ENCODE measurements around the gene PMS1. TPM values are rescaled to one million over a fixed set of nuclear protein-coding genes. Genes with fewer than 3 reads are reported as not detected.

PMS1 gene
- total and polyA plus RNA-seq, 11 donors, result 6.2 to 16.7 (median 9.0) TPM

DNA sequence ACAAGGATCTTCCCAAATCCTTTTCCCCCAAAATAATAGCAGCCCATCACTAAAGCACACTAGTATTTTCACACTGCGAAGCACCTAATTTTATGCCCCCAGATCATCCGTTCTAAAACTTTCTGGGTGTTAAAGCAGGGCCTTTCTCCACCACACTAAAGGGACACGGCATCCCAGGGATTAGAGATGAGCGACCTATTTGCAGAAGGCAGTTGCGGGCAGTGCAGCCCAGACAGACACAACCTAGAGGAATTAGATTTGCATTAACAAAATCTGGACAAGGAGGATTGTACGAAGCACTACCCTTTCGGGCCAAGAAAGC lies 22.1 kb upstream of the PMS1 start:
- intact Hi-C loops (cut with DNase I), result loop anchor here in 4 of 10 donors (1.0 to 5.0 kb wide), 4 partner anchors 23 to 101 kb away; partner anchors contain the start of genes ASNSD1 (in 4 of the 4), ORMDL1 (in 1 of the 4) and PMS1 (in 1 of the 4)
- Histone ChIP-seq H3K27me3 (no peaks in the 10 kb centered on the region), H3K27ac (peak overlapping the region; percentile 20 to 97 (median 86)), H3K36me3 (peaks cover 0 to 14% (median 9%) of the 10 kb centered on the region in 9 donors), H3K4me3 (peak overlapping the region; percentile 69 to 90 (median 78)), H3K4me1 (peaks cover 0 to 19% (median 12%) of the 10 kb centered on the region in 12 donors), H3K9me3 (no peaks in the 10 kb centered on the region)
- TF ChIP-seq POLR2A (IDR thresholded peaks at IDR 0.05), result no peak
- TF ChIP-seq, protein P1, sequence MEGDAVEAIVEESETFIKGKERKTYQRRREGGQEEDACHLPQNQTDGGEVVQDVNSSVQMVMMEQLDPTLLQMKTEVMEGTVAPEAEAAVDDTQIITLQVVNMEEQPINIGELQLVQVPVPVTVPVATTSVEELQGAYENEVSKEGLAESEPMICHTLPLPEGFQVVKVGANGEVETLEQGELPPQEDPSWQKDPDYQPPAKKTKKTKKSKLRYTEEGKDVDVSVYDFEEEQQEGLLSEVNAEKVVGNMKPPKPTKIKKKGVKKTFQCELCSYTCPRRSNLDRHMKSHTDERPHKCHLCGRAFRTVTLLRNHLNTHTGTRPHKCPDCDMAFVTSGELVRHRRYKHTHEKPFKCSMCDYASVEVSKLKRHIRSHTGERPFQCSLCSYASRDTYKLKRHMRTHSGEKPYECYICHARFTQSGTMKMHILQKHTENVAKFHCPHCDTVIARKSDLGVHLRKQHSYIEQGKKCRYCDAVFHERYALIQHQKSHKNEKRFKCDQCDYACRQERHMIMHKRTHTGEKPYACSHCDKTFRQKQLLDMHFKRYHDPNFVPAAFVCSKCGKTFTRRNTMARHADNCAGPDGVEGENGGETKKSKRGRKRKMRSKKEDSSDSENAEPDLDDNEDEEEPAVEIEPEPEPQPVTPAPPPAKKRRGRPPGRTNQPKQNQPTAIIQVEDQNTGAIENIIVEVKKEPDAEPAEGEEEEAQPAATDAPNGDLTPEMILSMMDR (IDR thresholded peaks at IDR 0.05), result no peak
- DNase-seq (no peak), ATAC-seq (no peak)
- WGBS, 4 donors, result 1 to 2% (median 1%) methylated on average over 7 of the region's 7 CpGs

DNA sequence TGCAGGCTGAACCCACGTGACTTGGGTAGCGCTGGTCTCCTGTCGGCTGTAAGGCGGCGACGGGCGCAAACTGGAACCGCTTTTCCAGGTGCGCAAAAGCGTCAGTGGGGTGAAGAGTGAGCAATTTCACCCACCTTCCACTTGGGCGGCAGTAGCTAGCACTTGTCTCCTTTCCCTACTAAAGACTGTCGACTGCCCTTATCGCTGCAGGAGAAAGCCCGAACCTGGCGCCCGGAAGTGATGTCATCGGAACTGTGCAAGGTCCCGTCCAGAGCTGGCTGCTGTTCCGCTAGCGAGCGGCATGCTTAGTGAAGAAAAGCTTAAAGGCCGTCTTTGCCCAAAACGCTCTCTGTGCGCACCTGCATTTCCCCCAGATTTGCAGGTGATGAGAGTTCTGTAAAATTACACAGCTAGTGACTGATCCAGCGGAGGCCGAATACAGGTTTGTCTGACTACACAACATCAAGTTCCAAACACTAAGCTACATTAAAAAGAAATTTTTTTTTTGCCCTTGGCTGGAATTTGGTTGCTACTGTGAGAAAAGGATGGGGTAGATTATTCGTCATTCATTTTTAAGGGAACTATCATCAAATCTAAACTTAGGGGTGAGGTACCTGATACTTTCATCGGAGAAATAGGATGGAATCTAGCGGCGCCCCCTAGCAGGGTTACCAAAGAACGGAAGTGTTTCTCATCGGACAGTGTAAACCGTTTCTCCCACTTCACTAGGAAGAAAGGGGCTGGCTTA lies 21.5 kb upstream of the PMS1 start, which contains the start of gene OSGEPL1:
OSGEPL1 (minus strand) TSS at position 242 of the 748 bp plus-strand sequence. CDS start 1,152 bp downstream, outside the sequence.
- peaks cover 0 to 18% (median 14%) of the 10 kb centered on the region in 9 donors for H3K36me3 ChIP-seq
- peak in 1 of 2 donors; percentile 38 for TF ChIP-seq POLR2A (IDR thresholded peaks at IDR 0.05)
- TF ChIP-seq, protein P1 (IDR thresholded peaks at IDR 0.05), result peak in 10 of 12 donors; percentile 28 to 73 (median 57)
- peak within 1 kb of the TSS; percentile 69 to 90 (median 78) for H3K4me3 ChIP-seq
- H3K27ac ChIP-seq, result peak within 1 kb of the TSS; percentile 20 to 97 (median 86)
- no peaks in the 10 kb centered on the region for H3K27me3 ChIP-seq
- DNase-seq (peak; percentile 93 to 96 (median 95)), ATAC-seq (peak; percentile 96 to 98 (median 98))
- WGBS, 4 donors, result 0 to 1% (median 0%) methylated on average over 31 to 33 of the region's 33 CpGs
- peaks cover 0 to 19% (median 12%) of the 10 kb centered on the region in 12 donors for H3K4me1 ChIP-seq
- no peaks in the 10 kb centered on the region for H3K9me3 ChIP-seq
- intact Hi-C loops (cut with DNase I), result loop anchor here in 5 of 10 donors (1.0 to 5.0 kb wide), 5 partner anchors 22 to 102 kb away; partner anchors contain the start of genes ASNSD1 (in 4 of the 5), ORMDL1 (in 2 of the 5) and PMS1 (in 2 of the 5)

DNA sequence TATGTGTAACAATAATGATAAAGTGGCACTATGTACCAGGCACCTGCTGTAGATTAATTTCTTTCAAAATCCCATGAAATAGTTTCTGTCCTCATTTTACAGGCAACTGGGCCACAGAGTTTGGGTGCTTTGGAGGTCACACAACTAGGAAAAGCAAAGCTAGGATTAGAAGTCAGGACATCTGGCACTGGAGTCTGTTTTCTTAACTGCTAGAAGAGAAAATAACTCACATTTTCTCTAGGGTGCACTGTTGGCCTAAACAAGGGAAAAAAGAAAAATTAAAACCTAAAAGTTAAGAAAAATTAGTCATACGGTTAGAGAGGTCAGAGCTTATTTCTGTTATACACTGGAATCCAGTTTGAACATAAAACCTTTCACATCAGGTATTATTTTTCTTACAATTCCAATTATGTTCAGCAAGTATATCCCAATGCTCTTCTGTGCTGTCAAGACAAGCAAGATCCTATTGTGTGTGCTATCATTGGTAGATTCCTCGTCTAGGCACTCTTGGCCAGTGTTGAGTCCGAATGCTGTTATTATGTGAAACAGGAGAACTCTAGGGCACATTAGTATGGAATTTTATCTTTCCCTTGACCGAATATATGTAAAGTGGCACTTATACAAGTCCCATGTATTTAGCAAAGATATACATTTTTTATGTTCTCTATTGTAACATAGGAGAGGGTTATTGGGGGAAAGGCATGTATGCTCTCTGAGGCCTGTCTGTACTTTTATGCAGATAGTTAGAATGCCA lies 20.2 kb upstream of the PMS1 start:
- Histone ChIP-seq H3K4me1 (peaks cover 0 to 19% (median 12%) of the 10 kb centered on the region in 12 donors), H3K27me3 (no peaks in the 10 kb centered on the region), H3K36me3 (peaks cover 0 to 30% (median 24%) of the 10 kb centered on the region in 9 donors), H3K4me3 (peak overlapping the region in 5 of 12 donors; percentile 73 to 90 (median 83)), H3K9me3 (no peaks in the 10 kb centered on the region), H3K27ac (peak overlapping the region in 1 of 12 donors; percentile 83)
- TF ChIP-seq POLR2A (IDR thresholded peaks at IDR 0.05), result no peak
- TF ChIP-seq, protein P1 (IDR thresholded peaks at IDR 0.05), result no peak
- no peak for ATAC-seq
- DNase-seq, result no peak
- intact Hi-C loops (cut with DNase I), result loop anchor here in 5 of 10 donors (1.0 to 5.0 kb wide), 4 partner anchors 20 to 103 kb away; partner anchors contain the start of genes ASNSD1 (in 3 of the 5), ORMDL1 (in 2 of the 5) and PMS1 (in 2 of the 5)
- WGBS, 4 donors, result 83 to 90% (median 89%) methylated on average over 4 of the region's 4 CpGs

Data from heart left ventricle (tissue), 16 donors.